Activated CD8-positive, alpha-beta memory T cell treated with anti-CD3 and anti-CD28 coated beads, Interleukin-2, amount 50 U/mL, for 1 hour (primary cell): ENCODE data around the gene THAP4.

Source experiments
- DNase-seq: peaks from one replicate; pipeline ENCODE4 v3.0.0-alpha.2; 2020; ENCODE audit errors: extremely low read depth

The THAP4 gene

GRCh38 chr2:241550616-241551580 lies 86.1 kb downstream of the THAP4 start:
- DNase-seq = no peak

GRCh38 chr2:241548451-241548835 lies 88.5 kb downstream of the THAP4 start:
- no peak for DNase-seq

- DNase-seq = no peak
Observed at GRCh38 chr2:241547781-241548450, 89.0 kb downstream of the THAP4 start.

DNA sequence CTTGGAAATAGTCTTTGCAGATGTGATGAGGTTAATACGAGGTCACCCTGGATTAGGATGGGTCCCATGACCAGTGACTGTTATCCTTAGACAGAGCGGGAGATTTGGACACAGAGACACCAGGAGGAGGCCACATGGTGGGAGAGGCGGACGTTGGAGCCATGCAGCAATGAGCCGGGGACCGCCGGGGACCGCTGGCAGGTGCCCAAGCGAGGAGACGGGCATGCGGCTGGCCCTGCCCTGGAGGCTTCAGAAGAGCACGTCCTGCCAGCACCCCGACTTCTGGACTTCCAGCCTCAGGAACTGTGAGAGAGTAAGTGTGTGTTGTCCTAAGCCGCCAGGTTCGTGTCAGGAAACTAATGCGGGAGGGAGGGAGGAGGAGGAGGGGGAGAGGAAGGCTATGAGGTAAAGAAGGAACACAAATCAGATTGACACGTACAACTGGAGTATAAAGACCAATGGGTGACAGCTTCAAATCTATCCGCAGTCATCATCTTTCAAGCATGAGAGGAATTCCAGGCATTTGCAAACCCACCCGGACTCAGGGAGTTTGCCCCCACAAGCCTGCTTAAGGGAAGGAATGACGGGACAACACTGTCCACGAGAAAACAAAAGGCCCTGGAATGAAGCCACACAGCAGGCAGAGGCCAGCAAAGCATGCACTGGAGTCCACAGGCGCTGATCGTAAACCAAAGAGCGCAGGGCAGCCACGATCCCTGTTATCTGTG lies 90.0 kb downstream of the THAP4 start:
- no peak for DNase-seq

DNA sequence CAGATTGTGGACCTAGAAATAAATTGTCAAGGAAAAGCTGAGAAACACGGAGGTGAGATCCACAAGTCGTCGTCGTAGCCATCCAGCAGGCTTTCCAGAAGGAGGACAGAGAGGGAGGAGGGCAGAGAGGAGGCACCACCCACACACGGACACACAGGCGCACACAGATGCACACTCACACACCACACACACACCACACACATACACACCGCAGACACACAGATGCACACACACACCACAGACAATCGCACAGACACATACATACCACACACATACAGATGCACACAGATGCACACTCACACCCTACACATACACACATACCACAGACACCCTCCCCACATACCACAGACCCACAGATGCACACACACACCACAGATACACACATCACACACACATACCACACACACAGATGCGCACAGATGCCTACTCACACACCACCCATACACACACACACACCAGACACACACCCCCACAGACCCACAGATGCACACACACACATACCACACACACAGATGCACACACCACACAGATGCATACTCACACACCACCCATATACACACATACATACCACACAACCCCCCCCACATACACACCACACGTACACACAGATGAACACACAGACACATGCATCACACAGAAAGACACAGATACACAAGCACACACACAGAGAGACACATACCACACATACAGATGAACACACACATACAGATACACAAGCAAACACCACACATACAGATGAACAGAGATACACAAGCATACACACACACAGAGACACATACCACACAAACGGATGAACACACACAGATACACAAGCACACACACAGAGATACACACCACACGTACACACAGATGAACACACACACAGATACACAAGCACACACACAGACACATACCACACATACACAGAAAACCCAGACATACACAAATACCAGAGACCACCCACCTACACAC lies 91.2 kb downstream of the THAP4 start:
- DNase-seq = no peak

- no peak for DNase-seq
Observed at GRCh38 chr2:241545106-241545505, 91.9 kb downstream of the THAP4 start.

GRCh38 chr2:241542278-241542605 lies 94.7 kb downstream of the THAP4 start:
- no peak for DNase-seq

- DNase-seq = no peak
Observed at GRCh38 chr2:241541564-241542277, 95.2 kb downstream of the THAP4 start.

DNA sequence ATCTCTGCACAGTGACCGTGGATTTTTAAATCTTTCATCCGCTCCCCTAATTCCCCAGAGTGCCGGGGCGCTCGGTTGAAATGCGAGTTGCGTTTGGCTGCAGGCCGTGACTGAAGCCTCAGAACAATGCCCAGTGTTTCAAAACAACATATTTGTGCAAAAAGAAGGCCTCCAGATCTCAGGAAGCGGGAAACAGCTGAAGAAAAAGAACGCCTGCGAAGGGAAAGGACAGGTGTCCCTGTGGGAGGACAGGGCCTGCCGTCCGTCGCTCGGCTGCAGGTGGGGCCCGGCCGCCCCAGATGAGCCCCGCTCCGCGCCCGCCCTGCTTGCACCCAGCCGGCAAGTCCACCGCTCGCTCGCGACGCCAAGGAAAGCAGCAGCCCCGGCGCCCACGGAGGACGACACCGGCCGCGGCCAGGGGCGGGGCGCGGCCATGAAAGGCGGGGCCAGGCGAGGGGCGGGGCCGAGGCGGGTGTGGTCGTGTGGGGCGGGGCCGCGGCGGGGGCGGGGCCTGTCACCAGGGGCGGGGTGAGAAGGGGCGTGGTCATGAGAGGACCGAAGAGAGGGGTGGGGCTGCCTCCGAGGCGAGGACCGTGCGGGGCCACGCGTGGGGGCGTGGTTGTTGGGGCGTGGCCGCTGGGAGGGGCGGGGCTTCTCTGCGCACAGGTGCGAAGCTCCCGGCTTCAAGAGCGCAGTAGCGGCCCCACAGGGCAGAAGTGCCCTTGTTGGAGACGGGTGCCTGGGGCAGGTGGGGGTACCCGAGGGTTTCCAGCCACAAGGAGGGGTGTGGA lies 96.0 kb downstream of the THAP4 start:
- no peak for DNase-seq

DNA sequence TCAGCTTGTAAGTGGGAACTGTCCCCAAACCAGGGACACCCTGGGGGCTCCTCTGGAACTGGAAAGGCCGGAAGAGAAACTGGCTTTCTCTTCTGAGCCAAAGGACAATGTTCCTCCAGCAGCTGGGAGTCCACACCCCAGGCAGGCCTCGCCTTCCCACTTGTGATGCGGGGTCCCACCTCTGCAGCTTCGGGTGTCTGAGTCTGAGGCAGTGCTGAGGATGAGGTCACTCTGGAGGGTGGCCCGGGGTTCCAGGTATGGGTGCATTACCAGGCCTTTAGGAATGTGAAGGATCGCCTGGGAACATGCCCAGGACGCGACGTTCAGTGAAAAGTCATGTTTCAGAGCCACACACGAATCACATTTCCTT lies 96.6 kb downstream of the THAP4 start:
- DNase-seq = no peak

DNA sequence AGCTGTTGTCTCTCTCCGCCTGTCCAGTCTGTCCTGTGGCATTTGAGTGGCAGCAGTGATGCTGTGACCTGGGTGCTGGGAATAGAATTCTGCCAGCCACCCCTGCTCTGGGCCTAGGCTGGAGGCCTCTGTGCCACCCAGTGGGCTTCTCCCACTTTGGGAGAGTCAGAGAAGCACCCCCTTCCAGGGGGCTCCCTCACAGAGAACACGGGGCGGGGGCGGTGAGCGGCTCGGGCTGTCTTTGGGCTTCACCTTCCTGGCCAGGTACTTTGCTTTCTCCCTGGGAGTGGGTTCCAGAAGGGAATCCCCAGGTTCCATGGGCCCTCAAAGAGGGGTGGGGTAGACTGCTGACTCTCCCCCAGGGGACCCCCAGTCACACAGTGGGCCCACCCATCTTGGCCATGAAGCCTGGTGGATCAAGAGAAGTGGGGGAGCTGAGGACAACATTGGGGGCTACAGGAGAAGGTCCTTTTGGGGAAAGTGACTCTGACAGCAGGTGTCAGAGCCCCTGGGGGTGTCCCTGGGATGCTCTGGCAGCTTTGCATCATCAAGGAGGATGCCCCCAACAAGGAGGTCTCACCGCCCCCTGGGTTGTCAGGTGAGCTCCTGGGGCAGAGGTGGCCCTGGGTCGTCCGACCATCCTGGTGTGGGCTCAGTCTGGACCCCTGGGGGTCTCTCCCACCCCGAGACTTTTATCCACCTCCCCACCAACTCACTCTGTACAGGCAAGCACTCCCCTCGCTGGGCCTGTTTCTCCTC lies 97.2 kb downstream of the THAP4 start:
- DNase-seq = no peak

DNA sequence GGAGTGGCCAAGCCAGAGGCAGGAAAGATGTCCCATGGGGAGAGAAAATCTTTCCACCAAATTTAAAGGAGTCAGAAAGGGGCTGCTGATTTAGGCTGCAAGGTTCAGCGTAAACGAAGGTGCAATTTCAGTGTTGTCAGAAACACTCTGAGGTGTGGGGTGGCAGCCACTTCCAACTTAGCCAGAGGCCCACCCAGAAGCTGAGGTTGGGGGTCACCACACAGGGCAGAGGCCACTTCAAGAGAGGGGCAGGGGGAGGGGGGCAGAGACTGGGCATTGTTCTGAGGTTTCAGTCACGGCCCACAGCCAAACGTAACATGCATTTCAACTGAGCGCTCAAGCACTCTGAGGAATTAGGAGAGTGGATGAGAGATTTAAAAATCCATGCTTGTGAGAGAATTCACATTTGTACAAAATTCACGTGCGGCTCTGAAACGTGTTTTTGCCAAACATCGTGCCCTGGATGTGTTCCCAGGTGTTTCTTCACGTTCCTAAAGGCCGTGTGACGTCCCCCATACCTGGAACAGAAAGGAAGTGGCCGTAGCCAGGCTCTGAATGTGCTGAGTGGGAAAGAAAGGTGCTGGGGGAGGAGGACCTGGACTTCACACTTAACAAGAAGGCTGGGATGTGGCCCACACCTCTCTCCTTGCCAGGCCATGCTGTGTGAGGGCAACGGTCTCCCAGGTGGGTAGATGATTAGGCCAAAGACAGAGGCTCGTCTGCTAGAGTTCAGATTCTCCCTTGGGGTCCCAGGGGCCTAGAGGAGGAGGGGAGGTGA lies 97.9 kb downstream of the THAP4 start:
- no peak for DNase-seq

DNA sequence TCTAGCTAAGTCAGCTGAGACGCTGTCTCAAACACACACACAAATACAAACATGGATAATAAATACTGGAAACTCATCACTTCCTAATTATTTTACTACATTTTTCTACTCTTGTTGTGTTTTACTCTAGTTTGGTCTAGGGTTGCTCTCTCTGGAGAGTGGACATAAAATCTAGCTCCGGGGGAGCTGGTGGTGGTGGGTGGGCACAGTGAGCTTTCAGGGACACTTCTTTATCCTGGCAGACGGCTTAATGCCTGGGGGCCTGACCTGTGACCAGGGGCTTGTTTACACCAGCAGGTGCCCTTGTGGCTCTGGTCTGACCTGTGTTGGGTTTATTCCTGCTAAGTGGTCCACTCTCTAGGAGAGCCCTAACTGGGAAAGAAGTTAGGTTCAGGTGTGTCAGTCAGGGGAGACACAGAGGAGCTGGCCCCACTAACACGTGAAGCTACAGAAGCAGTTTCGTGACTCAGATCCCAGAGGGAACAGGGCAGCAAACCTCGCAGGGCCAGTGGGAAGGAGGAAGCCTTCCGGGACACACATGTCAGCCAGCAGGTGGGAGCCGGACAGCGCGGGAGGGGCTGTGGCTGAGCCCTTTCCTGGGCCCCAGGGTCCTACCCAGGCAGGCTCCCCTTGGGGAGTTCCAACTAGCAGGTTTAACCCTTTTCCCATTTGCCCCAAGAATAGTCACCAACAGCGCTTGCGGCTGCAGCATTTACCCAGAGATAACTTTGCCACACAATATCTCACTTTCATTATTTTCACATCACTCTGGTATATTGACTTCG lies 100.9 kb downstream of the THAP4 start:
- no peak for DNase-seq

DNA sequence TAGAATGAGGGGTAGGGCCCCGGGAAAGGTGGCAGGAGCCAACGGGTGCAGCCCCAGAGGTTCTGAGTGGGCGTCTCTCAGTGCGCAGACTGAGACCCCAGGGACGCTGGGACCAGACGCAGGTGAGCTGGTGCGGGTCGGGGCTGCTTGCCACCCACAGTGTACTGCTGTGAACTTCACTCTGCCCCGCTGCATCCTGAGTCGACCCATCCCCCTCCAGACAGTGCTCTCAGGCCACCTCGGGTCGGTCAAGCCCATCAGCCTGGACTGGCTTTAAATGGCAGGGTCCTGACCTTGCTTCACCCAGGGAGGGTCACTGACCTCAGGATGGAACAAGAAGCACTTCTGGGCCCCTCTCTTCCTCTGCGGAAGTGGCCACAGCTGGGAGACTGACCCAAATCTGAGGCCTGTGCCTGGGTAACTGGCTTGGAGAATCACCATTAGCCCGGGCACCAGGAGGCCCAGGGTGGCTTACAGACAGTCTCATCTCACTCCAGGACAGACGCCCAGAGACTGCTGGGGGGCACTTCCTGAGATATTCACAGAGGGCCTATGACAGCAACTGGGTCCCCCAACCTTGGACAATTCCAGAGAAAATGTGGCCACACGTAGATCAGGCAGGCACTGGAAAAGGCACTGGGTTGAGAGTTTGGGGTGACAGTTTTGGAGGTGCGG lies 102.1 kb downstream of the THAP4 start:
- no peak for DNase-seq
